C4-2B (cell line): ENCODE measurements around the gene FBN3.

Experiments used
- CTCF ChIP-seq: fragments of 450-650 bp; conservative IDR thresholded peaks from 2 replicates; pipeline ENCODE4 v1.5.1; 2017; ENCODE audit warnings: mild to moderate bottlenecking
- ZFX ChIP-seq: fragments of 450-650 bp; IDR thresholded peaks from 2 replicates; pipeline ENCODE4 v1.6.1; 2017

DNA sequence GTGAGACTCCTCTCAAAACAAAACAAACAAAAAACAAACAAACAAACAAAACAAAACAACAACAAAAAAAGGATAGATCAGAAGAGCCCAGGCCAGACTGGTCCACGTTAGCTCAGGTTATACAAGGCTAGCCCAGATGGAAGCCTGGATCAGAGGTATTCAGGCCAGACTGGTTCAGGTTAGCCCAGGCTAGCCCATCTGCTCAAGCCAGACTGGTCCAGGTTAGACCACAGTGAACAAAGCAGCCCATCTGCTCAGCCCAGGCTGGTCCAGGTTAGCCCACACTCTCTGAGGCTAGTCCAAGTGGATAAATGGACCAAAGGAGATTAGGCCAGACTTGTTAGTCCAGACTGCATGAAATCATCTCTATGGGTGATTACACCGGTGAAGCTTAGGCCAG is 55.7 kb downstream of the FBN3 start:
- TF ChIP-seq CTCF (no peak), ZFX (no peak)
